NCI-H226 (cell line): ENCODE data around the gene ZNF66.
A peak's percentile ranks its signal among the peaks of the same experiment; 100 is the strongest.
"Not testable (repeated sequence)": the region's sequence is repeated elsewhere in the genome, so short reads cannot be mapped to it uniquely, and the experiment has no call there.

Source experiments
- DNase-seq: peaks from one replicate; pipeline ENCODE4 v3.0.0-alpha.2; 2015

The ZNF66 gene

GRCh38 chr19:20776083-20777076 lies at the start of gene ZNF66:
Gene ZNF66, plus strand, starts transcription at chr19:20776304. Its CDS starts 144 bp downstream, at chr19:20776448.
- DNase-seq: peak; percentile 90

- DNase-seq: not testable (repeated sequence)
These were observed 25.9 kb upstream of the ZNF66 start for GRCh38 chr19:20750169-20750568.

GRCh38 chr19:20752291-20752690 lies 23.8 kb upstream of the ZNF66 start:
- DNase-seq: not testable (repeated sequence)

- DNase-seq: not testable (repeated sequence)
These were observed 6.8 kb upstream of the ZNF66 start for GRCh38 chr19:20769225-20769736.

GRCh38 chr19:20787786-20788185 lies 11.7 kb downstream of the ZNF66 start:
- DNase-seq: peak; percentile 28

GRCh38 chr19:20791806-20792205 lies 15.7 kb downstream of the ZNF66 start:
- DNase-seq: no peak

GRCh38 chr19:20806311-20807262 lies 30.5 kb downstream of the ZNF66 start:
- DNase-seq: not testable (repeated sequence)

- DNase-seq: no peak
These were observed 64.3 kb downstream of the ZNF66 start for GRCh38 chr19:20840371-20840770.
